HCT116 (cell line): Measurements from ENCODE around the gene TTC12.

Source experiments
- ELF1 ChIP-seq: IDR thresholded peaks from 2 replicates; pipeline ENCODE4 v1.6.1; 2012; ENCODE audit warnings: low read depth, borderline replicate concordance
- EZH2 ChIP-seq: fragments of 200-600 bp; sonication (generic); IDR thresholded peaks from 2 replicates; pipeline ENCODE4 v1.6.1; 2017; ENCODE audit warnings: antibody characterized with exemption, mixed run types
- POLR2A ChIP-seq: IDR thresholded peaks from 2 replicates; pipeline ENCODE4 v1.7.0; 2011; ENCODE audit warnings: borderline replicate concordance; ENCODE audit not compliant: insufficient read depth, insufficient read length; ENCODE audit errors: extremely low read depth
- POLR2AphosphoS5 ChIP-seq: IDR thresholded peaks from 2 replicates; pipeline ENCODE4 v1.6.1; 2011; ENCODE audit warnings: mild to moderate bottlenecking, low read depth, low read length, moderate library complexity
- RAD21 ChIP-seq: IDR thresholded peaks from 2 replicates; pipeline ENCODE4 v1.6.1; 2012; ENCODE audit warnings: low read depth, mild to moderate bottlenecking
- SP1 ChIP-seq: IDR thresholded peaks from 2 replicates; pipeline ENCODE4 v1.6.1; 2012; ENCODE audit warnings: low read depth
- TF ChIP-seq, protein P1 (sequence below), 3 experiments: fragments of 200-600 bp in 1 of 3; sonication (generic) in 1 of 3; IDR thresholded peaks in 2 of 3; conservative IDR thresholded peaks in 1 of 3; 2 replicates each; pipeline ENCODE4 v1.5.1; 2012 to 2017; ENCODE audit warnings: low read depth in 2 of 3, low read length in 2 of 3, antibody characterized with exemption in 1 of 3, borderline replicate concordance in 1 of 3, control low read depth in 1 of 3, mild to moderate bottlenecking in 1 of 3, mixed read lengths in 1 of 3, mixed run types in 1 of 3, moderate library complexity in 1 of 3; ENCODE audit not compliant: insufficient read depth in 1 of 3
- TF ChIP-seq, protein P2 (sequence below): IDR thresholded peaks from 2 replicates; pipeline ENCODE4 v1.6.1; 2012; ENCODE audit warnings: low read depth

DNA sequence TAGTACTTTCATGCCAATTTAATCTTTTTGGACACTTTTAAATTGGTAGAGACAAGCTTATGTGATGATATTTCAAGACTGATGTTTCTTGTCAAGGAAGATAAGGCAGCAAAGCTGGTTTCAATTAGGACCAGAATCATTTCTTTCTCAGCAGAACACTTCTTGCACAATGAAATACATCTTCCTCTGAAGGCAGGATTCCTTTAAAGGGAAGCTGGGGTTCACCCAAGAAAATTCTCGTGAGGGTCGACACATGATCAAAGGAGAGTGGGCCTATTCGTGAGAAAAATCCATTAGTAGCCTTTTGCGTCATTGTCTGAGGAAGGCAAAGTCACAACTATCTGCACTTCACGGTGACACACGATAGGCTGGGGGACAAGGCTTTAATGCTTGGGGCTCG is 17.6 kb downstream of the TTC12 start:
- no peak for TF ChIP-seq POLR2A
- TF ChIP-seq, protein P1, sequence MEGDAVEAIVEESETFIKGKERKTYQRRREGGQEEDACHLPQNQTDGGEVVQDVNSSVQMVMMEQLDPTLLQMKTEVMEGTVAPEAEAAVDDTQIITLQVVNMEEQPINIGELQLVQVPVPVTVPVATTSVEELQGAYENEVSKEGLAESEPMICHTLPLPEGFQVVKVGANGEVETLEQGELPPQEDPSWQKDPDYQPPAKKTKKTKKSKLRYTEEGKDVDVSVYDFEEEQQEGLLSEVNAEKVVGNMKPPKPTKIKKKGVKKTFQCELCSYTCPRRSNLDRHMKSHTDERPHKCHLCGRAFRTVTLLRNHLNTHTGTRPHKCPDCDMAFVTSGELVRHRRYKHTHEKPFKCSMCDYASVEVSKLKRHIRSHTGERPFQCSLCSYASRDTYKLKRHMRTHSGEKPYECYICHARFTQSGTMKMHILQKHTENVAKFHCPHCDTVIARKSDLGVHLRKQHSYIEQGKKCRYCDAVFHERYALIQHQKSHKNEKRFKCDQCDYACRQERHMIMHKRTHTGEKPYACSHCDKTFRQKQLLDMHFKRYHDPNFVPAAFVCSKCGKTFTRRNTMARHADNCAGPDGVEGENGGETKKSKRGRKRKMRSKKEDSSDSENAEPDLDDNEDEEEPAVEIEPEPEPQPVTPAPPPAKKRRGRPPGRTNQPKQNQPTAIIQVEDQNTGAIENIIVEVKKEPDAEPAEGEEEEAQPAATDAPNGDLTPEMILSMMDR (IDR thresholded peaks at IDR 0.05 in 2 of 3, conservative IDR thresholded peaks at IDR 0.05 in 1 of 3; ENCODE audit: borderline replicate concordance in 1 of 3, insufficient read depth in 1 of 3, low read depth in 2 of 3, low read length in 2 of 3) = no peak
- no peak for TF ChIP-seq RAD21
- no peak for TF ChIP-seq POLR2AphosphoS5
- no peak for TF ChIP-seq ELF1
- TF ChIP-seq, protein P2, sequence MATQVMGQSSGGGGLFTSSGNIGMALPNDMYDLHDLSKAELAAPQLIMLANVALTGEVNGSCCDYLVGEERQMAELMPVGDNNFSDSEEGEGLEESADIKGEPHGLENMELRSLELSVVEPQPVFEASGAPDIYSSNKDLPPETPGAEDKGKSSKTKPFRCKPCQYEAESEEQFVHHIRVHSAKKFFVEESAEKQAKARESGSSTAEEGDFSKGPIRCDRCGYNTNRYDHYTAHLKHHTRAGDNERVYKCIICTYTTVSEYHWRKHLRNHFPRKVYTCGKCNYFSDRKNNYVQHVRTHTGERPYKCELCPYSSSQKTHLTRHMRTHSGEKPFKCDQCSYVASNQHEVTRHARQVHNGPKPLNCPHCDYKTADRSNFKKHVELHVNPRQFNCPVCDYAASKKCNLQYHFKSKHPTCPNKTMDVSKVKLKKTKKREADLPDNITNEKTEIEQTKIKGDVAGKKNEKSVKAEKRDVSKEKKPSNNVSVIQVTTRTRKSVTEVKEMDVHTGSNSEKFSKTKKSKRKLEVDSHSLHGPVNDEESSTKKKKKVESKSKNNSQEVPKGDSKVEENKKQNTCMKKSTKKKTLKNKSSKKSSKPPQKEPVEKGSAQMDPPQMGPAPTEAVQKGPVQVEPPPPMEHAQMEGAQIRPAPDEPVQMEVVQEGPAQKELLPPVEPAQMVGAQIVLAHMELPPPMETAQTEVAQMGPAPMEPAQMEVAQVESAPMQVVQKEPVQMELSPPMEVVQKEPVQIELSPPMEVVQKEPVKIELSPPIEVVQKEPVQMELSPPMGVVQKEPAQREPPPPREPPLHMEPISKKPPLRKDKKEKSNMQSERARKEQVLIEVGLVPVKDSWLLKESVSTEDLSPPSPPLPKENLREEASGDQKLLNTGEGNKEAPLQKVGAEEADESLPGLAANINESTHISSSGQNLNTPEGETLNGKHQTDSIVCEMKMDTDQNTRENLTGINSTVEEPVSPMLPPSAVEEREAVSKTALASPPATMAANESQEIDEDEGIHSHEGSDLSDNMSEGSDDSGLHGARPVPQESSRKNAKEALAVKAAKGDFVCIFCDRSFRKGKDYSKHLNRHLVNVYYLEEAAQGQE = no peak
- TF ChIP-seq EZH2 = no peak
- TF ChIP-seq SP1 = no peak
